OCI-LY3 (cell line): ENCODE measurements around the gene EMX1.

ENCODE experiments used
- H2AFZ ChIP-seq: fragments of 200-600, 300-600 bp; shearing (Covaris generic); 2 replicates; pipeline ENCODE4 v1.6.0; 2014; ENCODE audit warnings: antibody characterized with exemption, low read depth, low read length
- H3K27ac ChIP-seq: fragments of 200-600, 300-600 bp; sonication (generic); 2 replicates; pipeline ENCODE4 v1.5.1; 2014; ENCODE audit warnings: mild to moderate bottlenecking, low read length, moderate library complexity, mixed read lengths
- H3K27me3 ChIP-seq: fragments of 200-600, 300-600 bp; sonication (generic); 2 replicates; pipeline ENCODE4 v1.6.1; 2014; ENCODE audit warnings: low read depth, low read length, mixed read lengths
- H3K36me3 ChIP-seq: fragments of 200-600, 300-600 bp; sonication (generic); replicated peaks from 2 replicates; pipeline ENCODE3; 2014; ENCODE audit warnings: low read depth, low read length, mixed read lengths
- H3K4me1 ChIP-seq: fragments of 300-600, 200-600 bp; sonication (generic); 2 replicates; pipeline ENCODE4 v1.6.1; 2014; ENCODE audit warnings: low read length, mixed read lengths
- H3K4me2 ChIP-seq: fragments of 200-600, 300-600 bp; sonication (generic); 2 replicates; pipeline ENCODE4 v1.6.1; 2014; ENCODE audit warnings: low read length, mixed read lengths
- H3K4me3 ChIP-seq: fragments of 300-600, 200-600 bp; sonication (generic); 2 replicates; pipeline ENCODE4 v1.5.1; 2014; ENCODE audit warnings: antibody characterized with exemption, mild to moderate bottlenecking, low read length, moderate library complexity
- H3K79me2 ChIP-seq: fragments of 300-600, 200-600 bp; shearing (Covaris generic); 2 replicates; pipeline ENCODE4 v1.6.1; 2014; ENCODE audit warnings: mild to moderate bottlenecking, low read length, mixed read lengths
- H3K9ac ChIP-seq: fragments of 300-600, 200-600 bp; shearing (Covaris generic); 2 replicates; pipeline ENCODE4 v1.6.0; 2014; ENCODE audit warnings: mild to moderate bottlenecking, low read length, moderate library complexity
- H3K9me3 ChIP-seq: fragments of 200-600, 300-600 bp; shearing (Covaris generic); 2 replicates; pipeline ENCODE4 v1.6.1; 2014; ENCODE audit warnings: low read length, mixed read lengths; ENCODE audit not compliant: insufficient read depth
- H4K20me1 ChIP-seq: fragments of 200-600, 300-600 bp; sonication (generic); 2 replicates; pipeline ENCODE4 v1.6.1; 2016; ENCODE audit warnings: low read length, mixed read lengths; ENCODE audit not compliant: insufficient read depth
- CTCF ChIP-seq: fragments of 200-600, 300-600 bp; sonication (generic); IDR thresholded peaks from 2 replicates; pipeline ENCODE4 v1.5.1; 2014; ENCODE audit warnings: antibody characterized with exemption, low read length, low read depth
- EZH2phosphoT487 ChIP-seq: fragments of 200-600 bp; shearing (Covaris generic); IDR thresholded peaks from 2 replicates; pipeline ENCODE4 v1.6.1; 2018; ENCODE audit warnings: antibody characterized with exemption, mixed run types, low read depth

The EMX1 gene

GRCh38 chr2:72888438-72889202 lies 28.7 kb upstream of the EMX1 start:
- H3K4me1 ChIP-seq, result peaks cover 19% of the 10 kb centered on the region
- H3K27ac ChIP-seq, result no peak overlapping the region
- H3K4me2 ChIP-seq, result peak overlapping the region; percentile 94
- peaks cover 9% of the 10 kb centered on the region for H3K36me3 ChIP-seq
- no peak overlapping the region for H2AFZ ChIP-seq
- 0 out of 2 replicates have a peak, but pooled peaks cover 7% of the 10 kb centered on the region for H4K20me1 ChIP-seq
- H3K4me3 ChIP-seq, result peak overlapping the region; percentile 92
- H3K79me2 ChIP-seq, result peaks cover 7% of the 10 kb centered on the region
- no peaks in the 10 kb centered on the region for H3K9me3 ChIP-seq
- H3K9ac ChIP-seq, result peak overlapping the region; percentile 78
- H3K27me3 ChIP-seq, result peaks cover 16% of the 10 kb centered on the region
- TF ChIP-seq EZH2phosphoT487 (no peak), CTCF (no peak)

- Histone ChIP-seq H3K79me2 (peaks cover 7% of the 10 kb centered on the region), H3K4me3 (no peak overlapping the region), H3K36me3 (peaks cover 9% of the 10 kb centered on the region), H3K27ac (no peak overlapping the region), H3K4me2 (no peak overlapping the region), H2AFZ (no peak overlapping the region), H3K4me1 (peaks cover 33% of the 10 kb centered on the region), H4K20me1 (0 out of 2 replicates have a peak, but pooled peaks cover 7% of the 10 kb centered on the region), H3K9ac (no peak overlapping the region), H3K9me3 (no peaks in the 10 kb centered on the region), H3K27me3 (peaks cover 16% of the 10 kb centered on the region)
- TF ChIP-seq EZH2phosphoT487 (no peak), CTCF (no peak)
These were observed 27.3 kb upstream of the EMX1 start for GRCh38 chr2:72889991-72890390.

- H3K36me3 ChIP-seq, result peaks cover 9% of the 10 kb centered on the region
- no peak overlapping the region for H3K4me2 ChIP-seq
- H3K4me1 ChIP-seq, result peaks cover 43% of the 10 kb centered on the region
- H4K20me1 ChIP-seq, result 0 out of 2 replicates have a peak, but pooled peaks cover 7% of the 10 kb centered on the region
- H3K27ac ChIP-seq, result no peak overlapping the region
- H3K9me3 ChIP-seq, result no peaks in the 10 kb centered on the region
- H3K27me3 ChIP-seq, result peaks cover 5% of the 10 kb centered on the region; the same call in 1 of the 2 replicates
- H2AFZ ChIP-seq, result no peak overlapping the region
- no peak overlapping the region for H3K9ac ChIP-seq
- H3K4me3 ChIP-seq, result no peak overlapping the region
- H3K79me2 ChIP-seq, result peaks cover 7% of the 10 kb centered on the region
- TF ChIP-seq CTCF (no peak), EZH2phosphoT487 (no peak)
These were observed 26.1 kb upstream of the EMX1 start for GRCh38 chr2:72891091-72891818.

- peaks cover 39% of the 10 kb centered on the region for H3K4me1 ChIP-seq
- H3K79me2 ChIP-seq, result peaks cover 7% of the 10 kb centered on the region
- no peak overlapping the region for H3K9ac ChIP-seq
- no peak overlapping the region for H2AFZ ChIP-seq
- H3K27ac ChIP-seq, result no peak overlapping the region
- H3K36me3 ChIP-seq, result peaks cover 9% of the 10 kb centered on the region
- H4K20me1 ChIP-seq, result 0 out of 2 replicates have a peak, but pooled peaks cover 7% of the 10 kb centered on the region
- H3K27me3 ChIP-seq, result no peaks in the 10 kb centered on the region
- H3K9me3 ChIP-seq, result no peaks in the 10 kb centered on the region
- H3K4me3 ChIP-seq, result no peak overlapping the region
- no peak overlapping the region for H3K4me2 ChIP-seq
- TF ChIP-seq EZH2phosphoT487 (no peak), CTCF (peak; percentile 83)
These were observed 24.7 kb upstream of the EMX1 start for GRCh38 chr2:72892506-72893173.
